Testis (tissue), 3 donors: Measurements from ENCODE around the gene FOXP4. TPM values are rescaled to one million over a fixed set of nuclear protein-coding genes. Genes with fewer than 3 reads are reported as not detected.

Experiments
- DNase-seq: peaks from one replicate; pipeline ENCODE4 v3.0.0-alpha.2; 2019
- H3K27ac ChIP-seq, 2 donors: fragments of 200-600 bp; sonication (generic); one replicate each; pipeline ENCODE4 v1.5.1; 2019
- H3K27me3 ChIP-seq: fragments of 200-600 bp; sonication (generic); one replicate; pipeline ENCODE4 v1.5.1; 2019
- H3K36me3 ChIP-seq: fragments of 200-600 bp; sonication (generic); one replicate; pipeline ENCODE4 v1.5.1; 2017; ENCODE audit warnings: low read depth; ENCODE audit errors: missing control alignments
- H3K4me1 ChIP-seq: fragments of 200-600 bp; sonication (generic); one replicate; pipeline ENCODE4 v1.5.1; 2019
- H3K4me3 ChIP-seq, 2 donors: fragments of 200-600 bp; sonication (generic); one replicate each; pipeline ENCODE4 v1.5.1; 2017 to 2019
- H3K9me3 ChIP-seq: fragments of 200-600 bp; sonication (generic); one replicate; pipeline ENCODE4 v1.5.1; 2017
- POLR2A ChIP-seq: fragments of 450-650 bp; IDR thresholded peaks from one replicate; pipeline ENCODE4 v1.6.1; 2017; ENCODE audit warnings: antibody characterized with exemption, mild to moderate bottlenecking, moderate library complexity
- WGBS, 2 donors: methylation state at CpG; one replicate each; pipeline ENCODE4 v1.1.5; 2018; 5-methylcytosine and 5-hydroxymethylcytosine counted together
- intact Hi-C: fragments of 100-400 bp; cut with DNase I; formaldehyde crosslinking; loops from one replicate; pipeline ENCODE4 v1.15.1; 2023; ENCODE audit warnings: low total_unique reads
- polyA plus RNA-seq: library from polyadenylated mRNA; stranded (reverse); fragments of 350-450 nt; fragmentation: Illumina TruSeq; extraction: RNeasy Lipid Tissue Mini Kit (QIAGEN cat#74804); gene quantifications from one replicate; pipeline ENCODE4 v1.2.3, GENCODE V29; 2014; ENCODE audit warnings: low read depth, low replicate concordance; ENCODE audit not compliant: insufficient read depth
- total RNA-seq, 2 donors: library from RNA; depleted of rRNA; stranded (reverse); fragments of >200 nt; gene quantifications; one replicate each; pipeline ENCODE4 v1.2.3, GENCODE V29; 2016
- TF ChIP-seq, protein P1 (sequence below), 3 experiments: fragments of 450-650 bp in 2 of 3; fragments of 200-600 bp in 1 of 3; sonication (generic) in 1 of 3; IDR thresholded peaks; one replicate each; pipeline ENCODE4 v1.5.1; 2016 to 2019; ENCODE audit warnings: antibody characterized with exemption in 3 of 3, mild to moderate bottlenecking in 2 of 3, moderate library complexity in 1 of 3

FOXP4 gene
- total and polyA plus RNA-seq, 3 donors from 2014 or later, result 38.0 to 50.2 (median 39.7) TPM

DNA sequence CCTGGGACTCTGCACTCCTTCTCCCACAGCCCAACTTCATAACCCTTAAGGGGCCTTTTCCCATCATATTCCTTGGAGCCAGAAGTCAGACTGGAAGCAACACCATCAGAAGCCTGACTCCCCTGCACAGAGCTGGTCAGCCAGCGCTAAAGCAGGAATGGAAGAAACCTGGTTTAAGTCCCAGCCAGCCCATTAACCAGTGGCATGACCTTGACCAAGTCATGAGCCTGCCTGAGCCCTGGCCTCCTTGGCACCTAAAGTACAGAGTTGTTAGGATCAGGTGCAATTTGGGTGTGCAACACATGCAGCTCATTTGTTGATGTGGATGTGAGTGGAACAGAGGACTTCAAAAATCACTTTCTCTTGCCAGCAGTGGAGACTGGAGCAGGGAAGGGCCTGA is 20.8 kb downstream of the FOXP4 start:
- H3K27me3 ChIP-seq, result no peaks in the 10 kb centered on the region
- no peak for DNase-seq
- WGBS, 2 donors, result 76 to 100% methylated on average over 1 of the region's 1 CpG
- intact Hi-C loops, result no loop called here
- H3K27ac ChIP-seq, result no peak overlapping the region
- no peak for TF ChIP-seq POLR2A
- TF ChIP-seq, protein P1, sequence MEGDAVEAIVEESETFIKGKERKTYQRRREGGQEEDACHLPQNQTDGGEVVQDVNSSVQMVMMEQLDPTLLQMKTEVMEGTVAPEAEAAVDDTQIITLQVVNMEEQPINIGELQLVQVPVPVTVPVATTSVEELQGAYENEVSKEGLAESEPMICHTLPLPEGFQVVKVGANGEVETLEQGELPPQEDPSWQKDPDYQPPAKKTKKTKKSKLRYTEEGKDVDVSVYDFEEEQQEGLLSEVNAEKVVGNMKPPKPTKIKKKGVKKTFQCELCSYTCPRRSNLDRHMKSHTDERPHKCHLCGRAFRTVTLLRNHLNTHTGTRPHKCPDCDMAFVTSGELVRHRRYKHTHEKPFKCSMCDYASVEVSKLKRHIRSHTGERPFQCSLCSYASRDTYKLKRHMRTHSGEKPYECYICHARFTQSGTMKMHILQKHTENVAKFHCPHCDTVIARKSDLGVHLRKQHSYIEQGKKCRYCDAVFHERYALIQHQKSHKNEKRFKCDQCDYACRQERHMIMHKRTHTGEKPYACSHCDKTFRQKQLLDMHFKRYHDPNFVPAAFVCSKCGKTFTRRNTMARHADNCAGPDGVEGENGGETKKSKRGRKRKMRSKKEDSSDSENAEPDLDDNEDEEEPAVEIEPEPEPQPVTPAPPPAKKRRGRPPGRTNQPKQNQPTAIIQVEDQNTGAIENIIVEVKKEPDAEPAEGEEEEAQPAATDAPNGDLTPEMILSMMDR (IDR thresholded peaks at IDR 0.05), result no peak
- H3K9me3 ChIP-seq, result no peaks in the 10 kb centered on the region
- H3K36me3 ChIP-seq, result no peaks in the 10 kb centered on the region
- H3K4me3 ChIP-seq, result no peak overlapping the region
- H3K4me1 ChIP-seq, result peaks cover 13% of the 10 kb centered on the region

DNA sequence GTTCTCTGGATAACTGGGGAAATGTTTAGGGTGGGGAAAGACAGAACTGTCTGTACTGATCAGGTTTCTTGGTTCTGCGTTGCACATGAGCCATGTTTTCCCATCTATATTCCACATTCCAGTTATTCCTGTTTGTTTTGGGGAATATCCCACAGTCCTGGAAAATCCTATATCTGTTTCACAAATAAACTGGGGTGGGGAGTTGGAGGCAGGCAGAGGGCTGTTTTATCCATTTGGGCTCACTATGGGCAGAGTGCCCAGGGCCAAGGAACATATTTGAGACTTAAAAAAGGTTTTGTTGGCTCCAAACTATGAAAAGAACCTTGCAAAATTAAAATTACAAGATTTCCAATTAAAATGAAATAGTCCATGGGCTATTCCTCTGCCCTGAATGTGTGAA is 21.5 kb downstream of the FOXP4 start:
- H3K36me3 ChIP-seq, result no peaks in the 10 kb centered on the region
- H3K9me3 ChIP-seq, result no peaks in the 10 kb centered on the region
- no peaks in the 10 kb centered on the region for H3K27me3 ChIP-seq
- H3K4me3 ChIP-seq, result no peak overlapping the region
- no peak for TF ChIP-seq POLR2A
- TF ChIP-seq, protein P1 (IDR thresholded peaks at IDR 0.05), result no peak
- intact Hi-C loops, result no loop called here
- peaks cover 13% of the 10 kb centered on the region for H3K4me1 ChIP-seq
- DNase-seq, result no peak
- no peak overlapping the region for H3K27ac ChIP-seq
- 58 to 63% methylated on average over 1 of the region's 1 CpG for WGBS, 2 donors

DNA sequence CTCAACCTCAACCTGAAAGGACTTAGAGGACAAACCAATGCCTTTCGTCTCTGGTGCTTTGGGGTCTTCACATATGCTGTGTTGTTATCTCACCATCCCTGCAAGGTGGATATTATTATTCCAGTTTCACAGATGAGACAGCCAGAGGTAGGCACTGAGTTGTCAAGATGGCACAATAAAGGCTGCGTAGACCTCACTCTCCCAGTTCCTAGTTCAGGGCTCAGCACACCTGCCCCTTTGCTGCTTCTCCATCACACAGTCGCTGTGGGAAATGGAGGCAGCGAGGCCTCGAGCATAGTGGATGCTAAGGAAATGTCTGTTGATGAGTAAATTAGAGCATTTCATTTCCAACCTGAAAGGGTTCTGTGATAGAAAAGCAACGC is 22.0 kb downstream of the FOXP4 start:
- H3K27me3 ChIP-seq, result no peaks in the 10 kb centered on the region
- 90 to 93% methylated on average over 6 of the region's 6 CpGs for WGBS, 2 donors
- H3K36me3 ChIP-seq, result no peaks in the 10 kb centered on the region
- no peak overlapping the region for H3K4me3 ChIP-seq
- DNase-seq, result no peak
- intact Hi-C loops, result no loop called here
- TF ChIP-seq, protein P1 (IDR thresholded peaks at IDR 0.05), result no peak
- no peak for TF ChIP-seq POLR2A
- H3K4me1 ChIP-seq, result peaks cover 13% of the 10 kb centered on the region
- no peaks in the 10 kb centered on the region for H3K9me3 ChIP-seq
- no peak overlapping the region for H3K27ac ChIP-seq

DNA sequence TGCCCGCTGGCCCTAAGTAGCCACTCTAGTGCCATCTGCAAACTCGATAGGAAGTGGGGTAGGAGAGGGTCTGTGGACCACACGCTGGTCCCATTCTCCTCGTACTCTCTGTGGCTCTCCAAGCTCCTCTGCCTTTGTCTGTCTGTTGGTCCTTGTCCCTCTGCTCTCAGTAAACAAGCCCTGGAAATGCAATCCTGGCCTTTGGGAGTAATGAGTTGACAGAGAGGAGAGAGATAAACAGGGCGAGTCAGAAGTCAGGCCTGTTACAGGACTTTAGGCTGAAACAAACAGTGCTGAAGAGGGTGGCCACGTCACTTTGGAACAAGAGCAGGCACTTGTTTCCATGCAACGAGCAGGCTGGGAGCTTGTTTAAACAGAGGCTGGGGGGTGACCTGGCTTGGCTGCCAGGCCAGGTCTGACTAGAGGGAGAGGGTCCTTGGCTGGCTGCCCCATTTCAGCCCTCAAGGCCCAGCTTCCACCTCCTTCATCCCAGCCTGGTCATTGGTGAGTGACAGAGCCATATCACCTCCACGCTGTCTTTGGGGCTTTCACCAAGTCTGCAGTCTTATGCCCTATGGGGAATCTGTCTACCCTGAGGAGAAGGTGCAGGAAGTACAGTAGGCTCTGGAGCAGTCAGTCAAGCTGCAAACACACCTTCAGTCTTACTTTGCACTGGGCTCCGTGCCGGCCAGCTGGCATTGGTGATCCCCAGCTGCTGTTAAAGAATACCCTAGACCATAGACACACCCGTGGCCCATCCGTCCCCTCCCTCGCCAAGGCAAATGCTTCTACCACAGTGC is 22.6 kb downstream of the FOXP4 start:
- no peaks in the 10 kb centered on the region for H3K36me3 ChIP-seq
- no peaks in the 10 kb centered on the region for H3K27me3 ChIP-seq
- H3K9me3 ChIP-seq, result no peaks in the 10 kb centered on the region
- intact Hi-C loops, result no loop called here
- H3K4me1 ChIP-seq, result peaks cover 13% of the 10 kb centered on the region
- 84 to 90% methylated on average over 11 to 13 of the region's 13 CpGs for WGBS, 2 donors
- no peak overlapping the region for H3K4me3 ChIP-seq
- no peak overlapping the region for H3K27ac ChIP-seq
- DNase-seq, result peak; percentile 21
- no peak for TF ChIP-seq POLR2A
- TF ChIP-seq, protein P1 (IDR thresholded peaks at IDR 0.05), result no peak

DNA sequence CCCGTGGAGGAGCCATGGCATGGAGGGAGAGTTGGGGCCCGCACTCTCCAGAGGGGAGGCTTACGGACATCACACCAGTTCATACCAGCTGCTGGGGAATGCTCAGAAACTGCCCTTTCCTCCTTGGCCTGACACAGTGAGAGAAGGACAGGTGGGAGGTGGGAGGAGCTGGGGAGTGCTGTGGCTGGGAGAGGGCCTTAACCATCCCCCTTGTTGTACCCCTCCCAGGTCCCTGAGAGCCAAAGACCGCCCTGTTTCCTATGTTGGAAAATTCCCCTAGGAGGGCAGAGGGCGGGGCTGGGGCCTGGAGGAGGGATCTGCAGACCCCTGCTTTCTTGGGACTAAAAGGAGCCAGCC is 24.1 kb downstream of the FOXP4 start:
- no peaks in the 10 kb centered on the region for H3K36me3 ChIP-seq
- peaks cover 13% of the 10 kb centered on the region for H3K4me1 ChIP-seq
- intact Hi-C loops, result no loop called here
- H3K9me3 ChIP-seq, result no peaks in the 10 kb centered on the region
- H3K27ac ChIP-seq, result no peak overlapping the region
- H3K4me3 ChIP-seq, result no peak overlapping the region
- H3K27me3 ChIP-seq, result no peaks in the 10 kb centered on the region
- no peak for DNase-seq
- no peak for TF ChIP-seq POLR2A
- TF ChIP-seq, protein P1 (IDR thresholded peaks at IDR 0.05), result no peak
- 85 to 87% methylated on average over 3 to 5 of the region's 5 CpGs for WGBS, 2 donors
